Adrenal gland (tissue), 12 donors: ENCODE measurements around the gene CXorf38. TPM values are rescaled to one million over a fixed set of nuclear protein-coding genes. Genes with fewer than 3 reads are reported as not detected.

Source experiments
- DNase-seq, 7 donors: peaks; one replicate each; pipeline ENCODE4 v3.0.0-alpha.2; 2019 to 2020
- H3K27ac ChIP-seq, 5 donors: fragments of 200-600 bp; sonication (generic) in 4 of 5; 1 replicate in 3 of 5; 2 replicates in 2 of 5; pipeline versions ENCODE4 v1.5.1 to v1.8.0; 2016 to 2020; ENCODE audit warnings: mild to moderate bottlenecking in 1 of 5
- H3K27me3 ChIP-seq: fragments of 200-600 bp; 2 replicates; pipeline ENCODE4 v1.8.0; 2021
- H3K36me3 ChIP-seq, 2 donors: fragments of 200-600 bp; replicated peaks in 1 of 2; 1 replicate in 1 of 2; 2 replicates in 1 of 2; pipeline versions ENCODE4 v1.5.1 to v1.8.0; 2018 to 2022
- H3K4me1 ChIP-seq, 2 donors: fragments of 200-600 bp; replicated peaks in 1 of 2; 1 replicate in 1 of 2; 2 replicates in 1 of 2; pipeline versions ENCODE4 v1.5.1 to v1.8.0; 2018 to 2021
- H3K4me3 ChIP-seq, 4 donors: fragments of 200-600 bp; sonication (generic) in 3 of 4; one replicate each; pipeline ENCODE4 v1.5.1; 2016 to 2018
- H3K9me3 ChIP-seq, 3 donors: fragments of 200-600 bp; sonication (generic) in 1 of 3; replicated peaks in 1 of 3; 1 replicate in 2 of 3; 2 replicates in 1 of 3; pipeline versions ENCODE4 v1.5.1 to v1.8.0; 2016 to 2021
- POLR2A ChIP-seq, 2 donors: fragments of 450-650 bp; IDR thresholded peaks; one replicate each; pipeline ENCODE4 v1.6.1; 2017; ENCODE audit warnings: antibody characterized with exemption in 2 of 2, mild to moderate bottlenecking in 2 of 2, moderate library complexity in 1 of 2
- WGBS, 4 donors: extraction: QIAGEN DNeasy Blood & Tissue Kit in 2 of 4; methylation state at CpG; one replicate each; pipeline versions ENCODE4 v1.1.5 to v1.1.7; 2013 to 2017; 5-methylcytosine and 5-hydroxymethylcytosine counted together
- intact Hi-C, 2 donors: fragments of 100-400 bp; cut with DNase I; formaldehyde crosslinking; loops; one replicate each; pipeline versions ENCODE4 v1.14.1 to v1.15.0; 2022 to 2023
- polyA plus RNA-seq, 3 donors: library from polyadenylated mRNA; stranded (reverse); fragments of 200-250 nt in 2 of 3; fragments of 350-450 nt in 1 of 3; fragmentation: Illumina TruSeq in 1 of 3; extraction: RNeasy Lipid Tissue Mini Kit (QIAGEN cat#74804) in 1 of 3; gene quantifications; one replicate each; pipeline ENCODE4 v1.2.3, GENCODE V29; 2013 to 2014
- total RNA-seq, 9 donors: library from RNA; depleted of rRNA in 4 of 9; stranded (reverse); fragments of >200 nt in 4 of 9; fragments of 120-200 nt in 1 of 9; fragmentation: NEBNext Ultra II Directional in 1 of 9; extraction: Animal tissue kit (Norgen Biotek cat#: 25700) in 1 of 9; gene quantifications; one replicate each; pipeline versions ENCODE4 v1.1.0 to v1.2.4, GENCODE V29; 2013 to 2023
- TF ChIP-seq, protein P1 (sequence below), 6 experiments: fragments of 450-650 bp in 4 of 6; fragments of 200-600 bp in 2 of 6; sonication (generic) in 1 of 6; IDR thresholded peaks; 1 replicate in 5 of 6; 2 replicates in 1 of 6; pipeline versions ENCODE4 v1.5.1 to v1.8.0; 2016 to 2021; ENCODE audit warnings: antibody characterized with exemption in 6 of 6, mild to moderate bottlenecking in 2 of 6, moderate library complexity in 1 of 6
- donor health status: healthy with polysubstance abuse.
- donor health status: Bipolar disorder and iron deficiency.
- donor health status: DM: yes; HTN: yes; CAD: no.
- donor health status: DM: no; HTN: no; CAD: no.
- donor health status: DM: no; HTN: no; CAD: no.
- donor health status: DM: yes; HTN: yes; CAD: no.

The CXorf38 gene
- total and polyA plus RNA-seq, 12 donors, result 6.6 to 23.8 (median 17.7) TPM

- Histone ChIP-seq H3K27ac (no peak within 1 kb of the TSS), H3K4me3 (no peak within 1 kb of the TSS), H3K9me3 (no peaks in the 10 kb centered on the region), H3K36me3 (peaks cover 0 to 8% of the 10 kb centered on the region in 2 donors), H3K27me3 (peaks cover 3% of the 10 kb centered on the region), H3K4me1 (no peaks in the 10 kb centered on the region)
- intact Hi-C loops, result no loop called here
- no peak for TF ChIP-seq POLR2A (IDR thresholded peaks at IDR 0.05)
- TF ChIP-seq, protein P1, sequence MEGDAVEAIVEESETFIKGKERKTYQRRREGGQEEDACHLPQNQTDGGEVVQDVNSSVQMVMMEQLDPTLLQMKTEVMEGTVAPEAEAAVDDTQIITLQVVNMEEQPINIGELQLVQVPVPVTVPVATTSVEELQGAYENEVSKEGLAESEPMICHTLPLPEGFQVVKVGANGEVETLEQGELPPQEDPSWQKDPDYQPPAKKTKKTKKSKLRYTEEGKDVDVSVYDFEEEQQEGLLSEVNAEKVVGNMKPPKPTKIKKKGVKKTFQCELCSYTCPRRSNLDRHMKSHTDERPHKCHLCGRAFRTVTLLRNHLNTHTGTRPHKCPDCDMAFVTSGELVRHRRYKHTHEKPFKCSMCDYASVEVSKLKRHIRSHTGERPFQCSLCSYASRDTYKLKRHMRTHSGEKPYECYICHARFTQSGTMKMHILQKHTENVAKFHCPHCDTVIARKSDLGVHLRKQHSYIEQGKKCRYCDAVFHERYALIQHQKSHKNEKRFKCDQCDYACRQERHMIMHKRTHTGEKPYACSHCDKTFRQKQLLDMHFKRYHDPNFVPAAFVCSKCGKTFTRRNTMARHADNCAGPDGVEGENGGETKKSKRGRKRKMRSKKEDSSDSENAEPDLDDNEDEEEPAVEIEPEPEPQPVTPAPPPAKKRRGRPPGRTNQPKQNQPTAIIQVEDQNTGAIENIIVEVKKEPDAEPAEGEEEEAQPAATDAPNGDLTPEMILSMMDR (IDR thresholded peaks at IDR 0.05), result no peak
- WGBS, 4 donors, result 91 to 93% (median 92%) methylated on average over 34 to 38 of the region's 38 CpGs; no CpG with 5 or more reads in 1 of the 4 donors
- no peak for DNase-seq
Measured at GRCh38 chrX:40623139-40623536, 24.2 kb downstream of the CXorf38 start, which contains the start of gene MPC1L. Gene MPC1L (plus strand): TSS chrX:40623428. CDS start chrX:40623566, 138 bp downstream.

DNA sequence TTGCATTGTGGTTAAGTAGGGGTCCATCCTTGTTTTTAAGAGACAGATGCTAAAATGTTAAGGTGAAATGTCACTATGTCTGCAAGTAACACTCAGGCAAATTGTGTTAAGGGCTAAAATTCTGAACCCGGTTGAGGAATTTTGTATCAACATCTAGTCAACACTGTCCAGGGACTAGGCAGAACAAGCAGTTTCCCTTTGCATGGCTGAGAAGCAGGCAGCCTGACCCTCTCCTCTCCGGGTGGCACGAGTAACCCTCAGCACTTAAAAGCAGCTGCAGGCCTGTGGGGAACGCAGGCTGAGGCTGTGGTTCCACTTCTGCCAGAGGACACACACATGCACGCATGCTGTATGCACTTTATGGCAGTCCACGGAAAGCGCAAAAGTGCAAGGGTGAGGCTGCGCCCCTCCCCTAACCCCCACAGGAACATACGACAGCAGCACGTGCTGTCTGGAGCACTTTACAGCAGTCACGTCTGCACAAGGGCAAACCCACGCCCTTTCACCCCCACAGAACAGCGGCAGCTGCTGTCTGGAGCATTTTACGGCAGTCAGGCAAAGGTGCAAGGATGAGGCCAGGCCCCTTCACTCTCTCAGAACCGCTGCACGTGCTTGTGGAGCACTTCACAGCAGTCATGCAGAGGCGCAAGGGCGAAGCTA lies 24.8 kb downstream of the CXorf38 start:
- Histone ChIP-seq H3K27me3 (peaks cover 3% of the 10 kb centered on the region), H3K9me3 (no peaks in the 10 kb centered on the region), H3K36me3 (peaks cover 0 to 3% of the 10 kb centered on the region in 2 donors), H3K4me3 (no peak overlapping the region), H3K4me1 (no peaks in the 10 kb centered on the region), H3K27ac (no peak overlapping the region)
- TF ChIP-seq, protein P1 (IDR thresholded peaks at IDR 0.05), result no peak
- TF ChIP-seq POLR2A (IDR thresholded peaks at IDR 0.05), result no peak
- WGBS, 4 donors, result 81 to 89% (median 83%) methylated on average over 1 to 18 of the region's 18 CpGs
- DNase-seq, result no peak
- intact Hi-C loops, result no loop called here

DNA sequence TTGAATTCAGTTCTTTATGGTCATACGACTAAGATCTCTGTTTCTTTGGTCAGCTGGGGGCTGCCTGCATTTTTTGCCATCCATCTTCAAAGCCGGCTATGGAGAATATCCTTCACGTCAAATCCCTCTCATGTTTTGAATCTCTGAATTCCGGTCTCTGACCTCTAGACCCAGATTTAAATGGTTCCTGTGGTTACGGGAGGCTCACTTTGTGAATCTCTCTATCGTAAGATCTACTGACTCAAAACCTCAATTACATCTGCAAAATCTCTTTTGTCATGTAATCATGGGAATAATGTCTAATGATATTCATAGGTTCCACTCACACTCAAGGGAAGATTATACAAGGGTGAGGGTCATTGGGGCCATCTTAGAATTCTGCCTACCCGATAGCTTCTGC lies 29.8 kb downstream of the CXorf38 start:
- TF ChIP-seq, protein P1 (IDR thresholded peaks at IDR 0.05), result no peak
- TF ChIP-seq POLR2A (IDR thresholded peaks at IDR 0.05), result no peak
- H3K27me3 ChIP-seq, result no peaks in the 10 kb centered on the region
- no peaks in the 10 kb centered on the region for H3K9me3 ChIP-seq
- H3K36me3 ChIP-seq, result no peaks in the 10 kb centered on the region
- intact Hi-C loops, result no loop called here
- no peak overlapping the region for H3K27ac ChIP-seq
- no peak overlapping the region for H3K4me3 ChIP-seq
- WGBS, 4 donors, result 82 to 90% (median 84%) methylated on average over 7 of the region's 7 CpGs
- no peak for DNase-seq
- no peaks in the 10 kb centered on the region for H3K4me1 ChIP-seq

- intact Hi-C loops, result no loop called here
- WGBS, 4 donors, result 73 to 78% (median 74%) methylated on average over 9 of the region's 9 CpGs
- no peaks in the 10 kb centered on the region for H3K4me1 ChIP-seq
Measured at GRCh38 chrX:40615976-40616375, 31.4 kb downstream of the CXorf38 start.

More at GRCh38 chrX:40615976-40616375, 31.4 kb downstream of the CXorf38 start:
- TF ChIP-seq, protein P1 (IDR thresholded peaks at IDR 0.05), result no peak
- no peak for TF ChIP-seq POLR2A (IDR thresholded peaks at IDR 0.05)
- Histone ChIP-seq H3K27ac (no peak overlapping the region), H3K9me3 (no peaks in the 10 kb centered on the region), H3K36me3 (no peaks in the 10 kb centered on the region), H3K27me3 (no peaks in the 10 kb centered on the region), H3K4me3 (no peak overlapping the region)
- DNase-seq, result no peak
